GF-D8 (cell line): ENCODE measurements around the gene NFKB2.

Experiments used
- DNase-seq: peaks from one replicate; lab custom pipeline; 2025; lab: John Stamatoyannopoulos, UW

NFKB2 gene

DNA sequence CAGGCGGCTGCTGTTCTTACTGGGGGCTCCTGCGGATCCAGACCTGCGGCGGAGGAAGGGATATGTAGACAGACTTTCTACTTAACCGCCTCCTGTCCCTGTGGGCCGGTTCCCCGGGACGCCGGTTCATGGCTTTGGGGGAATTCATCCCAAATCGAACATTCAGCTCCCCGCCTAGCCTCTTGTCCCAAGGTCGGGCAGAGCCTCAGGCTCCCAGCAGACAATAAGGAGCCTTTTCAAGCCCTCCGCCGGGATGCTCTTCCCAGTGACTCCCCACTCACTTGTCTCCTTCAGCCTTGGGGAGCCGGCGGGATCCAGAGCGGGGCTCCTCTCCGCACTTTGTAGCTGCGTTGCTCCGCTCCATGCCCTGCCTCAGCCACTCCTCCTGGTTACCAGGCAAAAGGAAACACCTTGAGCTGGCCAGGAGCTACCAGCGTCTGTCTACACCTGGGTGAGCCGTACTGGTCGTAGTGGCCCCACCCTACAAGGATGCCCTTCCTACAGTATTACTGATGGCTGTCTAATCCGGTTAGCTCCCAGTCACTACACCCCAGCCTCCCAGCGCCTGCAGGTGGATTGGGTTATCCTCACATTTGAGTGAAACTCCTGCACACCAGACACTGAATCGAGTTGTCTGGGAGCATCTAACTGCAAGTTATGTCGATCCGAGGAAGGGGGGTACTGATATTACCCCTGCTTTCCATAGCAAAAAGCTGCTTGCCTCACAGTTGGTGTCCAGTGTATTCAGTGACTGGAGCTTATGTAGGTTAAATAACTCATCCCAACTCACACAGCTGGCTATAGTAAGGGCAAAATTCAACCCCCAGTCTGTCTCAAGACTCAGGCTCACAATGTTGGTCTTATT is 55.8 kb downstream of the NFKB2 start, which contains the start of gene C10orf95:
Gene C10orf95, minus strand, starts transcription at position 439 of the 865 bp plus-strand sequence. CDS start 450 bp downstream, outside the sequence.
- DNase-seq, result no peak
